ENCODE data around the gene HARS1. TPM values are rescaled to one million over a fixed set of nuclear protein-coding genes. Genes with fewer than 3 reads are reported as not detected.
A peak's percentile ranks its signal among the peaks of the same experiment; 100 is the strongest.

Gene HARS1
- total and polyA plus RNA-seq, 2 of the 13 experiments (the other 11 are each of a cell fraction or from before 2014, with no cell fraction given), result 36.9 to 66.2 TPM

DNA sequence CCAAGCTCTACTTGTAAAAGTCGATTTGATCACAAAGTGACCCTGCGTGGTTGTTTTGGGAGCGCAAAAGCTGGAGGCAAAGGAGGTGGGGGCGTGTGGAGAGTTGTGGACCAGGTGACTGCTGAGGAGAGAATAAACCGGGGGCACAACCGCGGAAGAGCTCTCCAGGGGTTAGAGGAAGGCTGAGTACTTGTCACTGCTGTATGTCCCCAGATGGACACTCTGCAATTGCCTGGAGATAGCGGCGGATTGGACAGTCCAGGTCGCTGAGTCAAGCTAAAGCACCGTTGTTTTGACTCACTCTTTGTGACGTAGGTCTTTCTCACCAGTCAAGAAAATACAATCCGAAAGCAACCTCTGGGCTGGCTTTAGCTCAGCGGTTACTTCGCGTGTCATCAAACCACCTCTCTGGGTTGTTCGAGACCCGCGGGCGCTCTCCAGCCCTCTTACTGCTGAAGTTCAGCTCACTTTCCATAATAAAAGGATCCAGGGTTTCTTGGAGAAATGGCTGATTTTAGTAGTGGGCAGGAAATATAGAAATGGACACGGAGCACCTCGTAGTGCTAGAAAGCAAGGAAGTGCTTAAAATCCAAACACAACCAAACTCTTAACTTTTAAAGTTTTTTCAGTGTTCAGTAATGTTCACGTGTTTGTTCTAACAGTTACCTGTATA, 34.8 kb upstream of the HARS1 start (continued):
- no peak for TF ChIP-seq TOPORS (CRISPR knock-in tag; IDR thresholded peaks at IDR 0.05)
- TF ChIP-seq TOE1 (CRISPR knock-in tag; IDR thresholded peaks at IDR 0.05), result peak; percentile 68; the same call in 1 of the 2 replicates
- peak; percentile 34; the same call in 1 of the 2 replicates for TF ChIP-seq NCOA2 (CRISPR knock-in tag; IDR thresholded peaks at IDR 0.05)
- TF ChIP-seq, protein P1, sequence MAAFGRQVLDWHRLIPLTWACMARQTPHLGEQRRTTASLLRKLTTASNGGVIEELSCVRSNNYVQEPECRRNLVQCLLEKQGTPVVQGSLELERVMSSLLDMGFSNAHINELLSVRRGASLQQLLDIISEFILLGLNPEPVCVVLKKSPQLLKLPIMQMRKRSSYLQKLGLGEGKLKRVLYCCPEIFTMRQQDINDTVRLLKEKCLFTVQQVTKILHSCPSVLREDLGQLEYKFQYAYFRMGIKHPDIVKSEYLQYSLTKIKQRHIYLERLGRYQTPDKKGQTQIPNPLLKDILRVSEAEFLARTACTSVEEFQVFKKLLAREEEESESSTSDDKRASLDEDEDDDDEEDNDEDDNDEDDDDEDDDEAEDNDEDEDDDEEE (CRISPR knock-in tag; IDR thresholded peaks at IDR 0.05), result peak; percentile 26; the same call in 1 of the 2 replicates
- peak; percentile 70; the same call in 1 of the 2 replicates for TF ChIP-seq RCOR2 (CRISPR knock-in tag; IDR thresholded peaks at IDR 0.05)
- TF ChIP-seq FOXK2 (IDR thresholded peaks at IDR 0.05), result no peak
- TF ChIP-seq, protein P2, sequence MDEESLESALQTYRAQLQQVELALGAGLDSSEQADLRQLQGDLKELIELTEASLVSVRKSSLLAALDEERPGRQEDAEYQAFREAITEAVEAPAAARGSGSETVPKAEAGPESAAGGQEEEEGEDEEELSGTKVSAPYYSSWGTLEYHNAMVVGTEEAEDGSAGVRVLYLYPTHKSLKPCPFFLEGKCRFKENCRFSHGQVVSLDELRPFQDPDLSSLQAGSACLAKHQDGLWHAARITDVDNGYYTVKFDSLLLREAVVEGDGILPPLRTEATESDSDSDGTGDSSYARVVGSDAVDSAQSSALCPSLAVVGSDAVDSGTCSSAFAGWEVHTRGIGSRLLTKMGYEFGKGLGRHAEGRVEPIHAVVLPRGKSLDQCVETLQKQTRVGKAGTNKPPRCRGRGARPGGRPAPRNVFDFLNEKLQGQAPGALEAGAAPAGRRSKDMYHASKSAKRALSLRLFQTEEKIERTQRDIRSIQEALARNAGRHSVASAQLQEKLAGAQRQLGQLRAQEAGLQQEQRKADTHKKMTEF (CRISPR knock-in tag; IDR thresholded peaks at IDR 0.05), result peak; percentile 90
- TF ChIP-seq ZNF816 (CRISPR knock-in tag; IDR thresholded peaks at IDR 0.05; ENCODE audit: borderline replicate concordance), result peak; percentile 80; the same call in 1 of the 2 replicates
- peak; percentile 65 for TF ChIP-seq ZMYM4 (CRISPR knock-in tag; IDR thresholded peaks at IDR 0.05)
- peak; percentile 87 for TF ChIP-seq FOSL2 (CRISPR knock-in tag; IDR thresholded peaks at IDR 0.05)
- TF ChIP-seq ZKSCAN8 (CRISPR knock-in tag; IDR thresholded peaks at IDR 0.05; ENCODE audit: borderline replicate concordance), result peak; percentile 77; the same call in 1 of the 2 replicates
- TF ChIP-seq, protein P3, sequence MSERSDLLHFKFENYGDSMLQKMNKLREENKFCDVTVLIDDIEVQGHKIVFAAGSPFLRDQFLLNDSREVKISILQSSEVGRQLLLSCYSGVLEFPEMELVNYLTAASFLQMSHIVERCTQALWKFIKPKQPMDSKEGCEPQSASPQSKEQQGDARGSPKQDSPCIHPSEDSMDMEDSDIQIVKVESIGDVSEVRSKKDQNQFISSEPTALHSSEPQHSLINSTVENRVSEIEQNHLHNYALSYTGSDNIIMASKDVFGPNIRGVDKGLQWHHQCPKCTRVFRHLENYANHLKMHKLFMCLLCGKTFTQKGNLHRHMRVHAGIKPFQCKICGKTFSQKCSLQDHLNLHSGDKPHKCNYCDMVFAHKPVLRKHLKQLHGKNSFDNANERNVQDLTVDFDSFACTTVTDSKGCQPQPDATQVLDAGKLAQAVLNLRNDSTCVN (CRISPR knock-in tag; IDR thresholded peaks at IDR 0.05; ENCODE audit: borderline replicate concordance), result peak; percentile 73; the same call in 1 of the 2 replicates
- peak; percentile 81 for TF ChIP-seq ZNF614 (CRISPR knock-in tag; IDR thresholded peaks at IDR 0.05; ENCODE audit: borderline replicate concordance)
- no peak for TF ChIP-seq HES4 (CRISPR knock-in tag; IDR thresholded peaks at IDR 0.05; ENCODE audit: borderline replicate concordance)
- TF ChIP-seq, protein P4, sequence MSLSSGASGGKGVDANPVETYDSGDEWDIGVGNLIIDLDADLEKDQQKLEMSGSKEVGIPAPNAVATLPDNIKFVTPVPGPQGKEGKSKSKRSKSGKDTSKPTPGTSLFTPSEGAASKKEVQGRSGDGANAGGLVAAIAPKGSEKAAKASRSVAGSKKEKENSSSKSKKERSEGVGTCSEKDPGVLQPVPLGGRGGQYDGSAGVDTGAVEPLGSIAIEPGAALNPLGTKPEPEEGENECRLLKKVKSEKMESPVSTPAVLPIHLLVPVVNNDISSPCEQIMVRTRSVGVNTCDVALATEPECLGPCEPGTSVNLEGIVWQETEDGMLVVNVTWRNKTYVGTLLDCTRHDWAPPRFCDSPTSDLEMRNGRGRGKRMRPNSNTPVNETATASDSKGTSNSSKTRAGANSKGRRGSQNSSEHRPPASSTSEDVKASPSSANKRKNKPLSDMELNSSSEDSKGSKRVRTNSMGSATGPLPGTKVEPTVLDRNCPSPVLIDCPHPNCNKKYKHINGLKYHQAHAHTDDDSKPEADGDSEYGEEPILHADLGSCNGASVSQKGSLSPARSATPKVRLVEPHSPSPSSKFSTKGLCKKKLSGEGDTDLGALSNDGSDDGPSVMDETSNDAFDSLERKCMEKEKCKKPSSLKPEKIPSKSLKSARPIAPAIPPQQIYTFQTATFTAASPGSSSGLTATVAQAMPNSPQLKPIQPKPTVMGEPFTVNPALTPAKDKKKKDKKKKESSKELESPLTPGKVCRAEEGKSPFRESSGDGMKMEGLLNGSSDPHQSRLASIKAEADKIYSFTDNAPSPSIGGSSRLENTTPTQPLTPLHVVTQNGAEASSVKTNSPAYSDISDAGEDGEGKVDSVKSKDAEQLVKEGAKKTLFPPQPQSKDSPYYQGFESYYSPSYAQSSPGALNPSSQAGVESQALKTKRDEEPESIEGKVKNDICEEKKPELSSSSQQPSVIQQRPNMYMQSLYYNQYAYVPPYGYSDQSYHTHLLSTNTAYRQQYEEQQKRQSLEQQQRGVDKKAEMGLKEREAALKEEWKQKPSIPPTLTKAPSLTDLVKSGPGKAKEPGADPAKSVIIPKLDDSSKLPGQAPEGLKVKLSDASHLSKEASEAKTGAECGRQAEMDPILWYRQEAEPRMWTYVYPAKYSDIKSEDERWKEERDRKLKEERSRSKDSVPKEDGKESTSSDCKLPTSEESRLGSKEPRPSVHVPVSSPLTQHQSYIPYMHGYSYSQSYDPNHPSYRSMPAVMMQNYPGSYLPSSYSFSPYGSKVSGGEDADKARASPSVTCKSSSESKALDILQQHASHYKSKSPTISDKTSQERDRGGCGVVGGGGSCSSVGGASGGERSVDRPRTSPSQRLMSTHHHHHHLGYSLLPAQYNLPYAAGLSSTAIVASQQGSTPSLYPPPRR (CRISPR knock-in tag; IDR thresholded peaks at IDR 0.05; ENCODE audit: borderline replicate concordance), result no peak; the same call in 1 of the 2 replicates
- TF ChIP-seq MEF2D (CRISPR knock-in tag; IDR thresholded peaks at IDR 0.05), result peak; percentile 74; the same call in 1 of the 2 replicates
- no peak for TF ChIP-seq SNAPC2 (CRISPR knock-in tag; IDR thresholded peaks at IDR 0.05)
- 0 out of 2 replicates have a peak, but pooled peaks have one; percentile 23 for TF ChIP-seq SMAD9 (CRISPR knock-in tag; IDR thresholded peaks at IDR 0.05)
